ENCODE measurements around the gene RDH13.

The RDH13 gene

DNA sequence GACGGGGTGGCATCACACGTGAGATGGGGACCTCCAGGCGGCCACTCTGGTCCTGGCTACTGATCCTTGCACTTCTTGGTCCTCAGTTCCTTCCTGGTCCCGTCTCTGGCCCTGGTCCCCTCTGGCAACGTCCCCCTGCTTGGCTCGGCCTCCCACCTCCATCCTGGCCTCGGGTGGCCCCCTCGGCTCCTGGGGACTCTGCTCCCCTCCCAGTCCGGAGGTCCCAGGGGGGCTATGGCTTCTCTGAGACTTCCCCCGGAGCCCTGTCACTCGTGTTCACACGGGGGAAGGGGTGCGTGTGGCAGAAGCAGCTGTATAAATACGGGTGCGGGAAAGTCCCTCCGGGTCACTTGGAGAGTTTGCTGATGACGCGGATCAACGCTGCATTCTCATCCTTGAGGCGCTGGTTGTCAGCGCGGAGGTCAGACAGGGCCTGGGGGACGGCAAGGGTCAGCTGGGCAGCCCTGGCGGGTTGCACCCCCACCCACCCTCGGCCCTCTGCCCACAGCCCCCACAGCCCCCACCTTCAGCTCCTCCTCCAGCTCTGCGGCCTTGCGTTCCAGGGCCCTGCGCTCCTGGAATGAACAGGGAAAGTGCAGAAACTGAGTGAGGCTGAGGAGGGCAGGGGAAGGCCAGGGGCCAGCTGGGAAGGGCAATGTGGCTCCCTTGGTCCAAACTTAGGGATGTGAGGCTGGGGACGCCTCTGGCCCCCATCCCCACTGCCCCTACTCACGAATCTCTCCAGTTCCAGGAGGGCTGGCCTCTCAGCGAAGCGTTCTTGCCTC is 28.4 kb upstream of the RDH13 start:
- DNase-seq, result no peak

DNA sequence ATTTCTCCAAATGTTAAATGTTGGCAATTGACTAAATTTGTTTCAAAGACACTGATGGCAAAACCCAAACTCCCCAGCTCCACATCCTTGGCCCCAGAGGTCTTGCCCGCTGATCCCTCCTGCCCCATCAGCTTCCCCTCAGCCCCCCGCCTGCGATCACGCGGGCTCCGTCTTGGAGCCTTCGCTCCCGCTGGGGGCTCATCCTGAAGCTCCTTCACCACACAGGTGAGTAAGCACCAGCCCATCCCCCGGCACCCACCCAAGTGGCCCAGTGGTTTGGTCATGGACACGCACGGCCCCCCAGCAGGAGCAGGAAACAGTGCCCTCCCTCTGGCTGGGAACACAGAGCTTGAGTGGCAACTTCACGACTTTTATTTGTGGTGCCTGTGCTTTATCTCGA is 27.6 kb upstream of the RDH13 start:
- DNase-seq, result no peak

- no peak for DNase-seq
These were observed 26.5 kb upstream of the RDH13 start for GRCh38 chr19:55089342-55089944.

- DNase-seq, result peak; percentile 67 to 79
These were observed 25.8 kb upstream of the RDH13 start for GRCh38 chr19:55088543-55089341.

DNA sequence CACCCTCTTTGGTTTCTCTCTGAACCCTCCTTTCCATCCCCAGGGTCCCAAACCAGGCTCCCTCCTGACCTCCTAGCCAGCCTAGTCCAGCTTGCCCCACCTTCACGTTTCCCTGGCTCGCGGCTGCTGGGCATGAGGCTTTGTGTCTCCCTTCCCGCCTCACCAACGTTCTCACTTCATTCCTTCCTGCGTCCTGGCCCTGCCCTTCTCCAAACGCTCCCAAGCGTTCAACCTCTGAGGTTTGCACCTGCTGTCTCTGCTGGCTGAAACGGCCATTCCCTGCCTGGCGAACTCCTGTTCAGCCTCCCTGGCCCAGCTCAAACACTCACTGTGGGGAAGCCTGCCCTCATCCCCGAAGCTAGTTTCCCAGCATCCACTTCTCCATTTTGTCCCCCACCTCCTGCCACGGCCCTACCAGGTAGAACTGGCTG is 25.1 kb upstream of the RDH13 start:
- DNase-seq, result no peak

DNA sequence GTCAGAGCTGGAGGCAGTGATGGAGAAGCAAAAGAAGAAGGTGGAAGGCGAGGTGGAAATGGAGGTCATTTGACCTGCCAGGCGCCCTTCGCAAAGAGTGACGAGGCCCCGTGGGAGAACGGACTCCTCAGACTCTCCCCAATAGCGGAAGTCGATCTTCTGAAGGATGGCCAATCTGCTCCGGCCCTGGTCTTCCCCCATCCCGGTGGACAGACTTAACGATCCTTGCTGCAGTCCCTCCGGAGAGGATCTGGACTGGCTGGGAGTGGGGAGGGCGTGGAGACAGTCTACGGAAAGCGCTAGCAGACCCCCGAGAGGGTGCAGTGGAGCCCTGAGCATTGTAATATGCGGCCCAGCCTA is 24.6 kb upstream of the RDH13 start:
- DNase-seq, result no peak

DNA sequence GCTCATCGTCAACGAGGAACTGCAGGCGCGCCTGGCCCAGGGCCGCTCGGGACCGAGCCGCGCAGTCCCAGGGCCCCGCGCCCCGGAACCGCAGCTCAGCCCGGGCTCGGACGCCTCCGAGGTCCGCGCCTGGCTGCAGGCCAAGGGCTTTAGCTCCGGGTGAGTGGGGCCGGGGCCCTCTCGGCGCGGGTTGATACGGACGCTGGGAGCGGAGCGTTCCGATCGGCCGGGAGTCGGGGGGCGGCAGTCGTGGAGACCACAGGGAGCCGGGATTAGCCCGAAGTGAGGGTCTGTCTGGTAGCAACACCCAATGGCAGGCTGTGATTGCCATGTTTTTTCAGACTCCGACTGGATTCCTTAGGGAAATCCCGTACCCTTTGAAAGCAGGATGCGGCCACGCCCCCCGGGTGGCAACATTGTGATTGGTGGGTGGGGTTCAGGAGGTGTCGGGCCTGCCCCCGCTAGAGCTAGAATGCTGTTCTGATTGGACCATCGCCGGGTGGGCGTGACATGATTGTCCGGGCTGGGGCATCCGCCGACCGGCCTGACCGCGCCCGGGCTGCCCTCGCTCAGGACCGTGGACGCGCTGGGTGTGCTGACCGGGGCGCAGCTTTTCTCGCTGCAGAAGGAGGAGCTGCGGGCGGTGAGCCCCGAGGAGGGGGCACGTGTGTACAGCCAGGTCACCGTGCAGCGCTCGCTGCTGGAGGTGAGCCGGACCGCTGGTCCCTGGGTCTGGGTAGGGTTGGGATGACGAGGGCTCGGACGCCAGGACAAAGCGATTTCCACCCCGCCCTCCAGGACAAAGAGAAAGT is 24.0 kb upstream of the RDH13 start:
- DNase-seq, result peak; percentile 41 to 53

GRCh38 chr19:55085923-55086715 is 23.2 kb upstream of the RDH13 start:
- DNase-seq, result no peak

DNA sequence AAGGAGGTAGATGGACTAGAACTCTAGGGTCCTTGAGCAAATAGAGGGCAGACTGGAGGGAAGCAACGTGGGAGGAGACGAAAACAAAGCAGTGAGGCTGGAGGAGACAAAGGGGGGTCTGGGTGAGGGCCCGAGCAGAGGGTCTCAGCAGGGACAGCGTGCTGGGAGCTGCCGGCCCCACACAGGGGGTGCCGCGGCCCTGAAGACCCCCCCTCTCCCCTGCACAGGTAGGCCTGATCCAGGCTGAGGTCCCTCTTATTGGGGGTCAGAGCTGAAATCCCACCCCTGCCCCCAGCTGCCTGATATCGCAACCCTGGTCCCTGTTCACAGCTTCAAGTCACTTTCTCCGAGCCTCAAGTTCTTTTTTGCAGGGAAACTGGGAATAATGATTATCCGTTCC is 21.5 kb upstream of the RDH13 start:
- DNase-seq, result no peak

DNA sequence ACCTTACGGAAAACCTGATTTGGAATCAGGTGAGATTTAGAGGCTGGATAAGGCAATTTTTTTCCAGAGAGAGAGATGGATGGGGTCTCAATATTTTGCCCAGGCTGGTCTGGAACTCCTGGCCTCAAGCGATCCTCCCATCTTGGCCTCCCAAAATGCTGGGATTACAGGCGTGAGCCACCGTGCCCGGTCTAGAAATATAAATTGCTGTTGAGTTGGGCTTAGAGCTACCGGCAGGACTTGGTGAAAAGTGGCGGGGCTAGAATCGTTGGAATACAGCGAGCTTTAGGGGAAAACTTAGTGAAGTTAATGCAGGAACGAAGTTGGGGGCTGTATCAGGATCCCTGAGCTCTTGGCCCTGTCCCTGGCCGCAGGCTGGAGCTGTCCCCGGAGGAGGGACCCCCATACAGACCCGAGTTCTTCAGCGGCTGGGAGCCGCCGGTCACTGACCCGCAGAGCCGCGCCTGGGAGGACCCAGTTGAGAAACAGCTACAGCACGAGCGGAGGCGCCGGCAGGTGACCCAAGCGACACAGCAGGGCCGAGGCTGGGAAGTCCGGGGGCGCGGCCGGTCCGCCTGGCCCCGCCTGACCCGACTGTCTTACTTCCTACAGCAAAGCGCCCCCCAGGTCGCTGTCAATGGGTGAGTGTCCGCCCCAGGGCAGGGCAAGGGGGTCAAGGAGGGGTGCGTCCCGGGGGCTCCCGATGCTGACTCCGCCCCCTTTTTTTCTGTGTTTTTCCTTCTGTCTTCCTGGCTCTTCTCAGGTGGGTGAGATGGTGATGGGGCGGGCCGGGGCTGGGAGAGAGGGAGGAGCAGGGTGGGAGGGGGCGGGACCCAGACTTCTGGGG is 20.3 kb upstream of the RDH13 start:
- DNase-seq, result no peak

DNA sequence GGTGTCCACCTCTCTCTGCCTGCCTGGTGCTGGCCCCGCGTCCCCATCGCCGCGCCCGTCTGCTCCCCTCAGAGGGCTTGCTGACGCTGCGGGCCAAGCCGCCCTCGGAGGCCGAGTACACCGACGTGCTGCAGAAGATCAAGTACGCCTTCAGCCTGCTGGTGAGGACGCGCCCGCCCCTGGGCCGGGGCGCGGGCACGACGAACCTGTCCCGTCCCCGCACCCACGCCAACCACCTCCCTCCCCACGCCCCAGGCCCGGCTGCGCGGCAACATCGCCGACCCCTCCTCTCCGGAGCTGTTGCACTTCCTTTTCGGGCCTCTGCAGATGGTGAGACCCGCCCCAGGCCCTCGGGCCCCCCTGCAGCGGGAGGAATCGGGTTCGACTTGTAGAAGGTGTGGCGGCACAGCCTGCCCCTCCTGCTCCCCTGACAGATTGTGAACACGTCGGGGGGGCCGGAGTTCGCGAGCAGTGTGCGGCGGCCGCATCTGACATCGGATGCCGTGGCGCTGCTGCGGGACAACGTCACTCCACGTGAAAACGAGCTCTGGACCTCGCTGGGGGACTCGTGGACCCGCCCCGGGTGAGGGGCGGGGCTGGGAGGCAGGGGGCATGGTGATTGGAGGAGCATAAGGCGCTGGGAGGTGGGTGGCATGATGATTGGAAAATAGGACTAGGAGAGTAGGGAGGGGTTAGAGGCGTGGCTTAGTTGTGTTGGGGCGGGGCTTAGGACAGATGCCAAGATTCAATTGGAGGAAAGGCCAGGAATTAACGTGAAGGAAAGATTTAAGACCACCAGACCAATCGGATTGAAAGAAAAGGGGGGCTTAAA is 19.3 kb upstream of the RDH13 start:
- peak; percentile 39 to 67 for DNase-seq

DNA sequence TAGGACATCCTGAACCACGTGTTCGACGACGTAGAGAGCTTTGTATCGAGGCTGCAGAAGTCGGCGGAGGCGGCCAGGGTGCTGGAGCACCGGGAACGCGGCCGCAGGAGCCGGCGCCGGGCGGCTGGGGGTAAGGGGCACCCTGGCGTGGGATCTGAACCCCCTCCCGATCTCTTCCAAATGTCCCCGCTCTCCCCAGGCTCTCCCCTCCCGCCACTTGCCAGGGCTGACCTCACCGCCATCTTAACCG is 18.7 kb upstream of the RDH13 start:
- no peak for DNase-seq

DNA sequence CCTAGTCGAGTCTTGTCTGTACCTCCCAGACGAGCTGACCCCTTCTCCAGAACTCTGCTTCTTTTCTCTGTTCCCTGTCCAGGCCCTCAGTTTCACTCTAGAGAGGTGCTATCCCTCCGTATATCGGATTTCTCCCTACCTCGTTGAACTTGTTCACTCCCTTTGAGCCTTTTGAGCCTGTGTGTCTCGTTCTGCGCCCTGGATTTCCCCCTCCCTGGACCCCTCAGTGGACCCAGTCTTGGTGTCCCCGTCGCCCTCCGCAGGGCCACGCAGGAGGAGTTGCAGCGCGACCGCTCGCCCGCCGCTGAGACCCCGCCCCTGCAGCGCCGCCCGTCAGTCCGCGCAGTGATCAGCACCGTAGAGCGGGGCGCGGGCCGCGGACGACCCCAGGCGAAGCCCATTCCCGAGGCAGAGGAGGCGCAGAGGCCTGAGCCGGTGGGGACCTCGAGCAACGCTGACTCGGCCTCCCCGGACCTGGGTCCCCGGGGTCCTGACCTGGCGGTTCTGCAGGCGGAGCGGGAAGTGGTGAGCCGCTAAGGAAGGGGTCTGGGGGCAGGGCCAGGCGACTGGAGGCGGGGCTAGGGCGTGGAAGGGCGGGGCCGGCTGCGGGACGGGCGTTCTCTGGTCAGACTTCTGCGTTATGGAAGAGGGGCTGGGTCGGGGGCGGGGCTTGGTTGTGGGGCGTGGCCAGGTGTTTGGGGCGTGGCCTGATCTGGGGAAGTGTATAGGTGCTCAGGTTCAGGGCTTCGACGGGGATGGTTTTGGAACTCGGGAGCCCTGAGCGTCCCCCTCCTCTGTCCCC is 18.2 kb upstream of the RDH13 start:
- DNase-seq, result peak; percentile 81 to 82

DNA sequence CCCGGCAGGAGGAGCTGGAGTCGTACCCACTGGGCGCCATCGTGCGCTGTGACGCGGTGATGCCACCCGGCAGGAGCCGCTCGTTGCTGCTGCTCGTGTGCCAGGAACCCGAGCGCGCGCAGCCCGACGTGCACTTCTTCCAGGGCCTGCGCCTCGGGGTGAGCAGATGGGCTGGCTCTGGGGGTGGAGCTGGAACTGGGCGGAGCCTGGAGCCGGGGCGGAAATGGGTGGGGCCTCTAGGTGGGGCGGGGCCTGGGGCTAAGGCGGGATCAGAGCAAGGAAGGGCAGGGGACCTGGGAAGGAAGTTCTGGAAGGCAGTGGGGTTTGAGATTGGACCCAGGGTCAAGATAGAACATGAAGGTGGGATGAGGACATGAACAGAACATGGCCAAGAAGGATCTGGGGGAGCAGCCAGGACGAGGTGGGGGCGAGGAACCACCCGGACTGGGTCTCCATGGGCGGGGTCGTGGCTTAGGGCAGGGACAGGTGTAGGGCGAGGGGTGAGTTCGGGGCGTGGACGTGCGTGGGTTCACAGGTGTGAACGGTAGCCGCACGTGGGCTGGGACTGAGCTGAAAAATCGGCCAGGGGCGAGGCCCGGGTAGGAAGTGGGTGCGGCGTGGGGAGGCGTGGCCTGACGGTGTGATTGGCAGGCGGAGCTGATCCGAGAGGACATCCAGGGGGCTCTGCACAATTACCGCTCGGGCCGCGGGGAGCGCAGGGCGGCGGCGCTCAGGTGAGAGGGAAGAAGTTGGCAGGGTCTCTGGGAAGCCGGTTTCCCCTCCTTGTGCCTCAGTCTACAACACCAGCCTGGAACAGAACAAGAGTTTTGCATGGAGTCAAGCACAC is 17.4 kb upstream of the RDH13 start:
- DNase-seq, result peak; percentile 52 to 54

- no peak for DNase-seq
These were observed 16.6 kb upstream of the RDH13 start for GRCh38 chr19:55079400-55080038.

GRCh38 chr19:55078996-55079395 is 16.0 kb upstream of the RDH13 start:
- DNase-seq, result no peak

DNA sequence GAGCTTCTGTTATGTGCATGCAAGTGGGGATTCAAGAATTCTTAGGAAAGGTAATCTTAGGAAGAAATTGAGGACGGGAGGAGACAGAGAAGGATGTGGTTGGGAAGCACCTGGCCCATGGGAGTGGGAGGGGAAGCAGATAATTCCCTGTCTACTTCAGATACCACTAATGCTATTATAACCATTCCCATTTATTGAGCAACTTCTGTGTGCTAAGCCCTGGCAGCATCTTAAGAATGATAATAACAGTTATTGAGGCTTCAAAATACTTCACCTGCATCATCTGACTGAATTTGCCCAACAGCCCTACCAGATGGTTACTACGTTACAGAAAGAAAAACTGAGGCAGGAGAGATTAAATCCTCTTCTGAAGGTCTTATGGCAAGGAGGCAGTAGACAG is 14.2 kb upstream of the RDH13 start:
- no peak for DNase-seq

DNA sequence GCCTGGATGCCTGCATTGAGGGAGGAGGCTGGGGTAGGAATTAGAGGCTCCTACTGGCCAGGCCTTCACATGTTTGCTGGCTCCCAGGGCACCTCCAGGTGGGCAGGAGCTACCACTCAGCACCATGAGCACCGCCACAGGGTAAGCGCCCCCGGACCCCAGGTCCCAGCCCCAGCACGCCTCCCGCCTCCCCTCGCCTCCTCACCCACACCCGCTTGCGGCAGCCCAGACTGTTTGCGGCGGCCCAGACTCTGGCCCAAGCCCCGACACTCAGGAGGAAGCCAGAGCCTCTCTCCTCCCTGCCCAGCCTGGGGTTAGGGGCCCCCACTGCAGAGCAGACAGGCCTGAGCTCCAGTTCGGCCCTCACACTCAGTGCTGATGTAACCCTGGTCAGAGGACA is 13.4 kb upstream of the RDH13 start:
- no peak for DNase-seq

Measured in stimulated activated CD4-positive, alpha-beta T cell treated with anti-CD3 and anti-CD28 coated beads, Interleukin-4, amount 100 ng/mL, for 4 hours (primary cell).